SU-DHL-6 (cell line): ENCODE measurements around the gene WDR86.

ENCODE experiments used
- CTCF ChIP-seq: fragments of 200-600 bp; sonication (generic); IDR thresholded peaks from one replicate; pipeline ENCODE4 v1.5.1; 2017; ENCODE audit warnings: antibody characterized with exemption, mild to moderate bottlenecking, low read length, moderate library complexity; ENCODE audit not compliant: insufficient read depth, poor library complexity, severe bottlenecking
- EZH2phosphoT487 ChIP-seq: fragments of 200-600 bp; sonication (generic), shearing (Covaris generic); conservative IDR thresholded peaks from 2 replicates; pipeline ENCODE4 v1.6.1; 2018; ENCODE audit warnings: mild to moderate bottlenecking, antibody characterized with exemption, low read length, moderate library complexity, mixed read lengths

- TF ChIP-seq CTCF (no peak), EZH2phosphoT487 (no peak)
These were observed 6.5 kb upstream of the WDR86 start for GRCh38 chr7:151416112-151416940.
